GM23338 (cell line): ENCODE measurements around the gene RELB. TPM values are rescaled to one million over a fixed set of nuclear protein-coding genes. Genes with fewer than 3 reads are reported as not detected.

Experiments used
- ATAC-seq: fragments of 200-7000 bp; cut with Tn5 transposase; 3 replicates; pipeline ENCODE4 v1.9.1; 2020
- DNase-seq: peaks from one replicate; pipeline ENCODE4 v3.0.0-alpha.2; 2015; ENCODE audit warnings: low spot score
- H2AFZ ChIP-seq: fragments of 200-600 bp; sonication (generic); 2 replicates; pipeline ENCODE4 v1.8.0; 2016; ENCODE audit warnings: antibody characterized with exemption, mild to moderate bottlenecking, moderate library complexity
- H3F3A ChIP-seq: fragments of 200-600 bp; sonication (generic); replicated peaks from 2 replicates; pipeline ENCODE4 v1.8.0; 2017; ENCODE audit warnings: antibody characterized with exemption, mixed run types, low read depth
- H3K27ac ChIP-seq: fragments of 200-600 bp; sonication (generic); 2 replicates; pipeline ENCODE4 v1.6.1; 2016; ENCODE audit warnings: low read depth
- H3K27me3 ChIP-seq: fragments of 200-600 bp; sonication (generic); 2 replicates; pipeline ENCODE4 v1.8.0; 2016; ENCODE audit warnings: mild to moderate bottlenecking, mixed run types, moderate library complexity; ENCODE audit not compliant: insufficient read depth
- H3K36me3 ChIP-seq: fragments of 200-600 bp; sonication (generic); 2 replicates; pipeline ENCODE4 v1.8.0; 2016; ENCODE audit warnings: mild to moderate bottlenecking; ENCODE audit not compliant: insufficient read depth
- H3K4me1 ChIP-seq: fragments of 200-600 bp; sonication (generic); 2 replicates; pipeline ENCODE4 v1.8.0; 2016; ENCODE audit warnings: mild to moderate bottlenecking, moderate library complexity; ENCODE audit not compliant: insufficient read depth
- H3K4me2 ChIP-seq: fragments of 200-600 bp; sonication (generic); 2 replicates; pipeline ENCODE4 v1.7.1; 2017; ENCODE audit warnings: mixed run types
- H3K4me3 ChIP-seq: fragments of 200-600 bp; sonication (generic); 2 replicates; pipeline ENCODE4 v1.6.1; 2016; ENCODE audit warnings: mixed run types
- H3K79me2 ChIP-seq: fragments of 200-600 bp; sonication (generic); replicated peaks from 2 replicates; pipeline ENCODE4 v1.8.0; 2017; ENCODE audit warnings: mild to moderate bottlenecking; ENCODE audit not compliant: insufficient read depth
- H3K9me2 ChIP-seq: fragments of 200-600 bp; sonication (generic); 2 replicates; pipeline ENCODE4 v1.8.0; 2017; ENCODE audit not compliant: insufficient read depth
- H4K20me1 ChIP-seq: fragments of 200-600 bp; sonication (generic); replicated peaks from 2 replicates; pipeline ENCODE4 v1.8.0; 2017; ENCODE audit warnings: mild to moderate bottlenecking; ENCODE audit not compliant: insufficient read depth
- H3K27ac Mint-ChIP-seq: 2 replicates; pipeline ENCODE4 v1.8.0; 2020; ENCODE audit warnings: inconsistent platforms, mild to moderate bottlenecking, moderate library complexity, mixed read lengths
- H3K27me3 Mint-ChIP-seq: 3 replicates; pipeline ENCODE4 v1.8.0; 2022; ENCODE audit warnings: low read depth, mild to moderate bottlenecking, moderate library complexity, mixed read lengths, inconsistent platforms; ENCODE audit not compliant: insufficient read depth, poor library complexity
- H3K36me3 Mint-ChIP-seq: 3 replicates; pipeline ENCODE4 v1.8.0; 2021; ENCODE audit warnings: low read depth, mild to moderate bottlenecking, inconsistent platforms, moderate library complexity, mixed read lengths
- H3K4me1 Mint-ChIP-seq: 3 replicates; pipeline ENCODE4 v1.8.0; 2020; ENCODE audit warnings: mild to moderate bottlenecking, inconsistent platforms, mixed read lengths
- H3K4me3 Mint-ChIP-seq: 3 replicates; pipeline ENCODE4 v1.8.0; 2021; ENCODE audit warnings: moderate library complexity, mild to moderate bottlenecking, inconsistent platforms, mixed read lengths
- H3K9me3 Mint-ChIP-seq: 3 replicates; pipeline ENCODE4 v1.8.0; 2020; ENCODE audit warnings: moderate library complexity, mild to moderate bottlenecking, inconsistent platforms, mixed read lengths
- CTCF ChIP-seq, 2 experiments: fragments of 200-600 bp in 1 of 2; sonication (generic) in 1 of 2; conservative IDR thresholded peaks; 2 replicates each; pipeline versions ENCODE4 v1.5.1 to v1.6.1; 2016 to 2017; ENCODE audit warnings: antibody characterized with exemption in 2 of 2, low read depth in 2 of 2, mild to moderate bottlenecking in 2 of 2, moderate library complexity in 1 of 2
- ETS1 ChIP-seq: IDR thresholded peaks from 2 replicates; pipeline ENCODE4 v1.6.1; 2016; ENCODE audit warnings: antibody characterized with exemption
- STAT1 ChIP-seq: IDR thresholded peaks from one replicate; pipeline ENCODE4 v1.6.1; 2016; ENCODE audit warnings: antibody characterized with exemption; ENCODE audit not compliant: unreplicated experiment
- polyA plus RNA-seq: library from polyadenylated mRNA; unstranded; fragments of >200 nt; fragmentation: Nextera tagmentation; extraction: Ambion mirVana; gene quantifications from 2 replicates; pipeline ENCODE4 v1.2.1, GENCODE V29; 2016
- total RNA-seq: library from RNA; depleted of rRNA; stranded (reverse); fragments of >200 nt; shearing (Covaris generic); gene quantifications from 2 replicates; pipeline ENCODE4 v1.2.3, GENCODE V29; 2014

RELB gene
- total and polyA plus RNA-seq, 2 experiments from 2014 or later, result 7.9 to 13.1 TPM

- H3K36me3 Mint-ChIP-seq, result peaks cover 38% of the 10 kb centered on the region
- Histone ChIP-seq H3F3A (no peaks in the 10 kb centered on the region), H4K20me1 (no peaks in the 10 kb centered on the region), H3K27ac (no peak overlapping the region), H3K4me1 (no peaks in the 10 kb centered on the region), H3K9me2 (no peaks in the 10 kb centered on the region), H2AFZ (no peak overlapping the region), H3K27me3 (no peaks in the 10 kb centered on the region), H3K36me3 (peaks cover 4% of the 10 kb centered on the region; the same call in 1 of the 2 replicates), H3K4me3 (no peak overlapping the region), H3K79me2 (no peaks in the 10 kb centered on the region), H3K4me2 (no peak overlapping the region)
- no peak overlapping the region for H3K27ac Mint-ChIP-seq
- ATAC-seq (peak; percentile 97), DNase-seq (peak; percentile 87)
- H3K4me1 Mint-ChIP-seq, result no peaks in the 10 kb centered on the region
- TF ChIP-seq CTCF (conservative IDR thresholded peaks at IDR 0.05; ENCODE audit: low read depth in 2 of 2), result peak; percentile 68 to 88
- TF ChIP-seq ETS1, result no peak
- peaks cover 14% of the 10 kb centered on the region for H3K27me3 Mint-ChIP-seq
- no peak overlapping the region for H3K4me3 Mint-ChIP-seq
- no peaks in the 10 kb centered on the region for H3K9me3 Mint-ChIP-seq
These were observed 12.2 kb upstream of the RELB start for GRCh38 chr19:44988896-44989556.

- H3K4me1 Mint-ChIP-seq, result no peaks in the 10 kb centered on the region
- H3K27me3 Mint-ChIP-seq, result peaks cover 13% of the 10 kb centered on the region
- no peaks in the 10 kb centered on the region for H3F3A ChIP-seq
- H4K20me1 ChIP-seq, result no peaks in the 10 kb centered on the region
- H3K4me3 ChIP-seq, result no peak overlapping the region
- H2AFZ ChIP-seq, result no peak overlapping the region
- no peaks in the 10 kb centered on the region for H3K79me2 ChIP-seq
- DNase-seq, result no peak
- H3K4me3 Mint-ChIP-seq, result no peak overlapping the region
- no peak for TF ChIP-seq STAT1
- no peak for TF ChIP-seq CTCF (conservative IDR thresholded peaks at IDR 0.05; ENCODE audit: low read depth in 2 of 2)
- ATAC-seq, result no peak
- H3K36me3 ChIP-seq, result peaks cover 4% of the 10 kb centered on the region; the same call in 1 of the 2 replicates
- no peaks in the 10 kb centered on the region for H3K9me3 Mint-ChIP-seq
- H3K36me3 Mint-ChIP-seq, result peaks cover 31% of the 10 kb centered on the region
- no peaks in the 10 kb centered on the region for H3K9me2 ChIP-seq
- no peak overlapping the region for H3K27ac ChIP-seq
- no peak overlapping the region for H3K27ac Mint-ChIP-seq
- H3K4me2 ChIP-seq, result no peak overlapping the region
- no peaks in the 10 kb centered on the region for H3K4me1 ChIP-seq
- no peaks in the 10 kb centered on the region for H3K27me3 ChIP-seq
These were observed 10.8 kb upstream of the RELB start for GRCh38 chr19:44990459-44990858.
